Right kidney (tissue), 9 donors: ENCODE results near the gene POLD2.
"Not testable (repeated sequence)": the region's sequence is repeated elsewhere in the genome, so short reads cannot be mapped to it uniquely, and the experiment has no call there.

Experiments used
- DNase-seq: peaks from one replicate; pipeline ENCODE4 v3.0.0-alpha.2; 2016
- long read RNA-seq, 8 donors: transcript quantifications; one replicate each; lab custom pipeline, GENCODE V29; 2026

POLD2 gene
- long read RNA-seq, donor 1, transcript POLD2-218 (11 exons, 1,619 nt), result major isoform, 33 of 87 reads
- long read RNA-seq, donor 1, partial matches to known transcripts, result 44 of 87 reads
- long read RNA-seq, donor 1, other reads (novel, unspliced or antisense), result 0 of 87 reads
- long read RNA-seq, donor 2, transcript POLD2-218 (11 exons, 1,619 nt), result major isoform, 14 of 37 reads
- long read RNA-seq, donor 2, partial matches to known transcripts, result 13 of 37 reads
- long read RNA-seq, donor 2, other reads (novel, unspliced or antisense), result 0 of 37 reads
- long read RNA-seq, donor 3, transcript POLD2-218 (11 exons, 1,619 nt), result major isoform, 11 of 21 reads
- long read RNA-seq, donor 3, partial matches to known transcripts, result 6 of 21 reads
- long read RNA-seq, donor 3, other reads (novel, unspliced or antisense), result 0 of 21 reads
- long read RNA-seq, donor 4, transcript POLD2-218 (11 exons, 1,619 nt), result major isoform, 22 of 57 reads
- long read RNA-seq, donor 4, transcript POLD2-216 (2 exons, 528 nt), result minor isoform, 6 of 57 reads
- long read RNA-seq, donor 4, partial matches to known transcripts, result 23 of 57 reads
- long read RNA-seq, donor 4, other reads (novel, unspliced or antisense), result 0 of 57 reads
- long read RNA-seq, donor 5, transcript POLD2-218 (11 exons, 1,619 nt), result major isoform, 32 of 58 reads
- long read RNA-seq, donor 5, partial matches to known transcripts, result 14 of 58 reads
- long read RNA-seq, donor 5, other reads (novel, unspliced or antisense), result 0 of 58 reads
- long read RNA-seq, donor 6, transcript POLD2-216 (2 exons, 528 nt), result minor isoform, 6 of 59 reads
- long read RNA-seq, donor 6, transcript POLD2-218 (11 exons, 1,619 nt), result major isoform, 14 of 59 reads
- long read RNA-seq, donor 6, partial matches to known transcripts, result 30 of 59 reads
- long read RNA-seq, donor 6, other reads (novel, unspliced or antisense), result 0 of 59 reads
- long read RNA-seq, donor 7, transcript POLD2-218 (11 exons, 1,619 nt), result major isoform, 24 of 135 reads
- long read RNA-seq, donor 7, partial matches to known transcripts, result 101 of 135 reads
- long read RNA-seq, donor 7, other reads (novel, unspliced or antisense), result 0 of 135 reads
- long read RNA-seq, donor 8, transcript POLD2-218 (11 exons, 1,619 nt), result major isoform, 26 of 58 reads
- long read RNA-seq, donor 8, partial matches to known transcripts, result 23 of 58 reads
- long read RNA-seq, donor 8, other reads (novel, unspliced or antisense), result 0 of 58 reads

DNA sequence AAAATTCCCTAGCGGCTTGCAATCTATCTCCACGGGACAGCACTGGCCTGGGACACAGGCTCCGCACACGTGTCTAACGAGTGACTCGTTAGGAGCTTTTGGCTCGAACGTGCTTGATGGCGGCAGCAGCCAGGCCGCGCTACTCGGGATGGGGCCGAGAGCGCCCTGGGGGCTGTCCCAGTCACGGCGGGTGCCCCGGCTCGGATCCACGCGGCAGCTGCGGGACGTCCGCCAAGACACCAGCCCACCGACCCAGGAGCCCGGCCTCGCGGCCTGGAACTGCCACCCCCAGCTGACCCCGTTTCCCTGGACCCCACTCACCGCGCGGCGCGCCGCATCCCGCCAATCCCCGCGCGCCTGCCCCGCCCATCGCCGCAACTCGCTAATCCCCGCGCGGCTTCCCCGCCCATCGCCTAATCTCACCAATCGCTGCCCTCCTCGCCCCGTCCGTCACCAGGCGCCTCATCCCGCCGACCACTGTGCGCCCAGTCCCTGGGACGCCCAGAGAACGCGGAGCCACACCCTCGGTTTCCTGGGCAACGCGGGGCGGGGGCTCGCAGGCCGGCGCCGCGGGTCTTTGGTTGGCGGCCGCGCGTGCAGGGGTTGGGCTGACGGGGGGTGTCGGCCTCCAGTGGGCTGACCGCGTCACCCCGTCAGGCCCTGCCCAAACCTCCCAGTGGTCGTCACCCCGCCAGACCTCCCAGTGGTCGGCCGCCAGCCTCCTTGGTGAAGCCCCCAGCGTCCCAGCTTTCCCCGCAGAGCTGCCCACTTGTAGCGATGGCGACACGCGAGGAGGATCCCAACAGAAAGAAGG lies at the start of gene POLD2:
Gene POLD2, minus strand, starts transcription at position 359 of the 814 bp plus-strand sequence. CDS start 1,495 bp downstream, outside the sequence.
- DNase-seq, result peak; percentile 97

DNA sequence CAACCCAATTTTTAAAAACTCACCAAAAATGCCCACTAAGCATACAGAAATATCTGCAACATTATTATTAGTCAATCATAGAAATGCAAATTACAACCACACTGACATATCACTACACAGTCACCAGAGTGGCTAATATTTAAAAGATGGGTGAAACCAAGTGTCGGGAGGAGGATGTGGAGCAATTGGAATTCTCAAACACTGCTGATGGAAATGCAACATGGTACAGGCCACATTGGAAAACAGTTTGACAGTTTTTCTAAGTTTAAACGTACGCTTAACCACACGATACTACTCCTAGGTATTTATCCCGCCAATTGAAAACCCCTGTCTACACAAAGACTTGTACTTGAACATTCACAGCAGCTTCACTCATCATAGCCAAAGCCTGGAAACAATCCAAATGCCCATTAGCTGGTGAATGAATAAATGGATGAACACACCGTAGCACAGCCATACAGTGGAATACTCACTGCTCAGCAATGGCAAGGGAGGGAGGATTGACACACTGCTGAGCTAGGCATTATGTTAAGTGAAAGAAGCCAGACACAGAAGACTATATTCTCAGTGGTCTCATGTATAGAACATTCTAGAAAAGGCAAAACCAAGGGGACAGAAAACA lies 49.6 kb upstream of the POLD2 start:
- DNase-seq, result no peak

DNA sequence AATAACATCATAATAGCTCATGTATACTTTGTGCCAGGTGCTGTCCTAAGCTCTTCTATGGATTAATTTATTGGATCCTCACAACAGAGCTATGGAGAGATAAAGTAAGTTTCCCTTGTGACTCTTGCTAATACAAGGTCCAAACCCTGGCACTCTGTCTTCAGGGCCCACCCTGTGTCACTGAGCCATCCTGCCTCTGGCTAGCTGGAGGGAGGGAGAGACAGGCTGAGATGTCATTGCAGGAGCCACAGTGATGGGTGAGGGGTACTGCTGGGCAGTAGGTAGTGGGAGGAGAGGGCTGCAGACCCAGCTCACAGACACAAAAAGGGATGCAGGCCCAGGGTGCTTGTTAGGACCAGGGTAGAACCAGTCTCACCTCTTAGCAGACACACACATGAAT lies 49.0 kb upstream of the POLD2 start:
- DNase-seq, result no peak

DNA sequence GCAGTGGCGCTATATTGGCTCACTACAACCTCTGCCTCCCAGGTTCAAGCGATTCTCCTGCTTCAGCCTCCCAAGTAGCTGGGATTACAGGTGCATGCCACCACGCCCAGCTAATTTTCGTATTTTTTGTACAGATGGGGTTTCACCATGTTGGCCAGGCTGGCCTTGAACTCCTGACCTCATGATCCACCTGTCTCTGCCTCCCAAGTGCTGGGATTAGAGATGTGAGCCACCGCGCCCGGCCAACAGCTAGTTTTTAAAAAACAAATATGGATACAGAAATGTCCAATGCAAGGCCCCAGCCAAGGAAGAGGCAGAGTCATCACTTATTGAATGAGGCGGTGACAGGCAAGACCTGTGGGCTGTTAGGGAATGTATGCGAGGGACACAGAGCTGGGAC lies 48.6 kb upstream of the POLD2 start:
- DNase-seq, result not testable (repeated sequence)

DNA sequence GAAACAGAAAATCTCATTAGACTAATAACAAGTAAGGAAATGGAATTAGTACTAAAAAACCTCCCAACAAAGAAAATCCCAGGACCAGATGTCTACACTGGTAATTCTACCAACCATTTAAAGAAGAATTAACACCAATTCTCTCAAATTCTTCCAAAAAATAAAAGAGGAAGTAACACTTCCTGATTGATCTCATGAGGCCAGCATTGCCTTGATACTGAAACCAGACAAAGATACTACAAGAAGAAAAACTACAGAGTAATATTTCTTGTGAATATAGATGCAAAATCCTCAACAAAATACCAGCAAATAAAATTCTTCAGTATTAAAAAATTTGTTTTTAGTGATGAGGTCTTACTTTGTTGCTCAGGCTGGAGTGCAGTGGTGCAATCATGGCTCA lies 44.6 kb upstream of the POLD2 start:
- DNase-seq, result no peak

DNA sequence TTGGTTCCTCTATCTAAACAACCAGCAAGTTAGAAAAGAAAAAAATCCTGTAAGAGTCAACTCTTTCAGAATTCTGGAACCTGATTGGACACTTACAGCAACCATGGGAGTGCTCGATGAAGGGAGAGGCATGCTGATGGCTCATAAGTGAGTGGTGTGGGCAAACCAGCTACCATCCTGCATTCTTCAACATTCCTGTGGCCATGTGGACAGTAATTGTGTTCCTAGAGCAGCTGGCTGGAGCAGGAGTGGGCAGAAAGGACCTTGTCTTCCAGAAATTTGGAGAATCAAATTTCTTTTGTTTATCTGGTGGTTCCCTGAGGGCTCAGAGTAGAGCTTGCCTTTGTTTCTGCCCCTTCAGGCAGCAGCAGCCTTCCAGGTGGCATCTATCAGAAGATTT lies 40.2 kb upstream of the POLD2 start:
- no peak for DNase-seq

DNA sequence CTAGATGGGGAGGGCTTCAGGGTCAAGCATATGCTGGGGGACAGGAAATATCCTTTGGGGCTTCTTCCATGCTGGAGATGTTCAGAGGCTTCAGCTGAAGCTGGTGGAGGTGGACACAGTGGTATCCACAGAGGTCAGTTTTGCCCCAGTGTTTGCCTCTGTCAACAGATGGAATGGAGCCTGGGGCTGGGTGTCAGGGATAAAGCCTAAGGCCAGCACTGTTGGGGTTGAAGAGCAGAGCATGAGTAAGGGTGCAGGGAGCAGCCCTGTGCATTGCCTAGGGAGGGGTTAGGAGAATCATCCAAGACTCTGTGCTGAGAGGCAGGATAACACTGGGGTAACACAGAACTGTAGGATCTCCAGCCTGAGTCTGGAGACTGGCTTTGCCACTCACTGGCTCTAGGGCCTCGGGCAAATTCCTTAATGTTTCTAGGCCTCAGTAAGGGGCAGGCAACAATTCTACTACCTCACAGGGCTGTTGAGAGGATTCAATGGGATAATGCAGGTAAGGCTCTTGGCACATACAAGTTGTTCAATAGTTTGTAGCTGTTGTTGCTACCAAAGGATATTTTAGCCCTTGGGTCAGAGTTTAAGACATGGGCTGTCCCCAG lies 39.5 kb upstream of the POLD2 start:
- no peak for DNase-seq

DNA sequence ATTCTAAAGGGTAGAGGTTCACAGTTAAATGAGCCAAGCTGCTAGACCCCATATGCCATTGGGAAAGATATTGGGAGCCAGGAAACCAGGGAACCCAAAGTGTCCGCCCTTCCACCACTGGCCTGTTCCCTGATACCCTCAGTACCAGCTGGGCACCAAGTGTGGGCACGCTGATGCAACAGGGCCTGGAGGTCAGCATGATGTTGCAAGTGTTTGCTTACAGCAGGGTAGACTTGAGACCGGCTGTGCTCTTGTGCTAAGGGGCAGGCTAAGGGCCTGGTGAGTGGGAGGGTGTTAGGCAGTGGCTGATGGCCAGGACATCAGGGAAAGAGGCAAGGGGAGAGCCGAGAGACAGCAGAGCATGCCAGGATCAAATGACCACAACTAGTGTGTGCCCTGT lies 38.8 kb upstream of the POLD2 start:
- no peak for DNase-seq

DNA sequence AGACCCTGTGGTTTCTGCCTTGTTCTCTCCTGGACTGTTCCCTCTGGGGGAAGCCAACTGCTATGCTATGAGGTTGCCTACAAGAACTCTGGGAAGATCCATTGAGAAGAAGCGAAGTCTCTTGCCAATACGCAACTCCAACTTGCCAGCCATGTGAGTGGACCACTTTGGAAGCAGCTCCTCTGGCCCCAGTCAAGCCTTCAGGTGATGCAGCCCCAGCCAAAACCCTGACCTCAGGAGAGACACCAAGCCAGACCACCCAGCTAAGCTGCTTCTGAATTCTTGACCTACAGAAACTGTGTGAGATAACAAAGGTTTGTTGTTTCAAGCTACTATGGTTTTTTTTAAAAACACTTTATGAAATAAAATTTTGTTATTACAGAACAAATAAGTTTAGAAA lies 38.0 kb upstream of the POLD2 start:
- DNase-seq, result no peak

DNA sequence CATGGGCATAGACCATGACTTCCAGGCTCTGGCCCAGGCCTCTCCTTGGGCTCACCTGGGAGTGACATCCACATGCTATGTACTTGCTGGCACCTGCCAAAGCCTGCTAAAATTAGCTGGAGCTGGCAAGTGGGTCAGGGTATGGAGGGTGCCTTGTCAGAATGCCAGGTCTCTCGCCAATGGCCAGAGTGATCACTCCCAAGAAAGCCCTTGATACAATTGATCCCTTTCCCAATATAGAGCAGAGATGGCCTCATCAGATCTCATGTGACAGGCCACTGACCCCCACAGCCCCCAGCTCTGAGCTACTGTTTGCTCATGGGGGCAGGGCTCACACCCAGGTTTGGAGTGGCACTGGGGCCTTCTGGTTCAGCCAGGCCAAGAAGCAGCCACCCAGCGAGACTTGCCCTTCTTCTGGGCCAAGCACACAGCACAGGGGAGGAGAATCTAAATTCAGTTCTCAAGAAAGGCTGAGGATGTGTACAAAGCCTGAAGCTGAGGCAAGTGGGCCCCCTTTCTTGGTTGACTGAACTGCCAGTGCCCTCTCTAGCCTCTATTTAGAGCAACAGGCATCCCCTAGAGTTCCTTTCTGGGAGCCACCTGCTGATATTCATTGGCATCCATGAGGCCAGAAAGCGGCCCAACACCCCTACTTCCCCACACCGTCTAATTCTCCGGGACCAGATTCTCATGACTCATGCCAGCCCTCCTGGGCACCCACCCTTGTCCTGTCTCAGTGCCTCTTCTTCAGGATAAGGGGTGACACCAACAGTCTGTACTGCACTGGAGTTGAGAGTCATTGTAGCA lies 36.7 kb upstream of the POLD2 start:
- DNase-seq, result no peak

DNA sequence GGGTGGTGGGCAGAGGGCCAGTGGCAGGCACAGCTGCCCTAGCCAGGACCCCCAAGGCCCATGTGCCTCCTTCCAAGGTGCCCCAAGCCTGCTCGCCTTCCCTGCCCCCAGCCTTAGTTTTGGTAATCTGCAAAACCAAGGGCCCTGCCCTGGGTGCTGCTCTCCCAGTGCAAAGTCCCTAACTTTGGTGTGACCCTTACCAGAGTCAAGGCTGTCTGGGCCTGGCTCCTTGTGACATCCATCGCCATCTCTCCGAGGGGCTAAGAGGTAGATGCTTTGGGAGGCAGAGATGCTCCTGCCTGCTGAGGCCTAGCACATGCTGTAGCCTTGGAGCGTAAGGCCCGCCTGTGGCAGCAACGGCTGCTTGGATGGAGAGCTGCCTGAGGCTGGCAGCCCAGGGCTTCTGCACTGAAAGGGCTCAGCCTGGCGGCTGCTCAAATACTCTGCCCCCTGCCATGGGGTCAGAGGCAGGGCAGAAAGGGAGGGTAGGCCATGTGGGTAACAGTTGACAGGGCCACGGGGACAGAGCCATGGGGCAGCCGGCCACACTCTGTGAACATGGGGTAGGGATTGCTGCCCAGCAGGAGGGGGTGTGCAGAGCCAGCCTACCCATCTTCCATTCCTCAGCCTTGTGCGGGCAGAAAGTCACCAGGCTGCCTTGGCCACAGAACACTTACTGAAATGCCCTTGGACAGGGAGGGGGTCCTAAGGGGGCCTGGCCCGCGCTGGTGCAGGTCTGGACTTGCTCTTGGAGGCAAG lies 35.7 kb upstream of the POLD2 start:
- no peak for DNase-seq

DNA sequence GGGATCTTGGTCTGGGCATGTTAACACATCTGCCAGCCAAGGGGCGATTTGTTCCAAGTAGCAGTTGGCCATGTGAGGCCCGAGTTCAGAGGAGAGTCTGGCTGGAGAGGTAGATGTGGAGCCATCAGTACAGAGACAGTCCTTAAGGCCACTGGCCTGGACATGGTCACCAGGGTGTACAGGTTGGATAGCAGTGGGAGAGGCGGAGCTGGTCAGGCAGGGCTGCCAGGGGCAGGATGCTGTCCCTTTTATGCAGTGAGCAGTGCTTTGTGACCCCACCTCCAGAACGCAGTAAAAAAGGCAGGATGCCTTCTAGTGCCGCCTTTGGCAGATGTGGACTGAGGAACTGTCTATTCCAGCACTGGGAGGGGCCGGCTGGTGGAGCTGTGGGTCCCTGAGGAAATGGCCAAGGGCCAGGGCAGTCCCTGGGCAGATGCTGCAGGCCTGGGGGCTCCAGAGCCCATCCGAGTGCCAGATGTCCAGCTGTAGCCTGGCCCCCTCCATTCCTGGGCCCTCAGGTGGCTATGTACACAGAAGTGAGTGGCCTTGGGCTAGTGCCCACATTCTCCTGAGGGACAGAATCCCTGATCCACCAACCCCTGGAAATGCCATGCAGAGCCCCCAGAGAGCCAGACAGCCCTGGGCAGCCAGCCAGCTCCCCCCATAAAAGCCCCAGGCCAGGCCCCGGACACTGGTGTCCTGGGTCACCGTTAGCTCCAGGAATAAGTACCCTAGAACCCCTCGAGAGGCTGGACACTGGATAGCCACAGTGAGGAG lies 34.9 kb upstream of the POLD2 start:
- no peak for DNase-seq

DNA sequence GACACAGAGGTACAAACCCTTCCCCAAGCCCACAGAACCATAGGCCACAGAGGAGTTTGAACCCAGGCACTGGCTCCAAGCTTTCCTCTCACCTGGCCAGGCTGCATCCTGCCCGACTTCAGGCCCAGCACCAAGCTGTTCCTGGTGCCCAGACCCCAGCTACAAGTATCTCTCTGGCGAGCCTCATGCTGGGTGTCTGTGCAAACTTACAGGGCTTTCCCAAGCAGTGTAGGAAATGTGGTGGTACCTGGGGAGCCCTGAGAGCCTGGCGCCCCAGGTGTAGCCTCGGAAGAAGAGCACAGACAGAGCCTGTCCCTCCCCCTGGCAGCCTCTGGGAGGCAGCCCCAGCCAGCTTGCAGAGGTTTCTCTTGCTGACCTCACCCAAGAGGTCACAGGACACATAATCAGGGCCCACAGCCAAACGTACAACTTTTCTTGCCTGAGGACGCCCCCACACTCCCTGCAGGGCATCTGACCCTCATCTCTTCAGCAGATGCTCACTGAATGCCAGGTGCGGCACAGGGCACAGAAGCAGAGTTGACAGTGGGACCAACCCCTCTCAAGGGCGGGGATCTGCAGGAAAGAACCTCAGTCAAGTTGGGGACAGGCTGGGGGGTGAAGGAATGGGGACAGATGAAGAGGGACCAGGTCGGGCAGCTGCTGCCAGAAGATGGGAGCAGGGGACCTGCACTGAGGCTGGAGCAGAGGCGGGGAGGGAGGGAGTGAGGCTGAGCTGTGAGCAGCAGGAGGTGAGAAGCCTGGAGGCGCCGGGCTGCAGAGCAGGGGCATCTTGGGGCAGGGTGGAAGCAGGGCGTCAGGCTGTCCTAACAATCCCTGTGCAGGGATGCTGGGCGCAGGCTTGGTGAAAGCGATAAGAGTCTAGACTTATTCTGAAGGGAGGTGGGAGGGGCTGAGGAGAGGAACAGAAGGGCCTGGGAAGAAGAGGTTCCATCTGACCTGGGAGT lies 34.0 kb upstream of the POLD2 start:
- DNase-seq, result no peak

DNA sequence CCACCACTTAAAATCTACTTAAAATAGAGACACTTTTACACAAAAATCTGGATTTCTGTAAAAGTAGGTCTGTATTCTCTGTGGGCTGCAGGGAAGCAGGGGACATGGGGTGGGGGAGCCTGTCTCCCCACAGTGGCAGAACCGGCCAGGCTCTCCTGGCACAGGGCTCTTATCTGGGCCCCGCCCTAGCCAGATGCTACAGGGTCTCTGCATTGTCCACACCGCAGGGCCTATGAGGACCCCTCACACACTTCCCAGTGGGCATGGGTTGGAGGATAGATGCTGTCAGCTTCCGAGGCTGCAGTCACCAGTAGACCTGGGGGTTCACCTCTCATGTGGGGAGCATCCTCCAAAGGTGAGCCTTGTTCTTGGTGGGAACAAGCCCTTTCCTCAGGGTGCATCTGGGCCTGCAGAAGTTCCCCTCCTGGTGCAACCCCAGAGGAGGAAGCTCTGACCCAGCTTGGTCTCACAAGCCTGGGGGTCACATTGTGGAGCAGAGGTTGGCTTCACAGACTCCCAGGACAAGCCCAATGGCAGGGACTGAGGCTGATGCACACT lies 33.2 kb upstream of the POLD2 start:
- no peak for DNase-seq

DNA sequence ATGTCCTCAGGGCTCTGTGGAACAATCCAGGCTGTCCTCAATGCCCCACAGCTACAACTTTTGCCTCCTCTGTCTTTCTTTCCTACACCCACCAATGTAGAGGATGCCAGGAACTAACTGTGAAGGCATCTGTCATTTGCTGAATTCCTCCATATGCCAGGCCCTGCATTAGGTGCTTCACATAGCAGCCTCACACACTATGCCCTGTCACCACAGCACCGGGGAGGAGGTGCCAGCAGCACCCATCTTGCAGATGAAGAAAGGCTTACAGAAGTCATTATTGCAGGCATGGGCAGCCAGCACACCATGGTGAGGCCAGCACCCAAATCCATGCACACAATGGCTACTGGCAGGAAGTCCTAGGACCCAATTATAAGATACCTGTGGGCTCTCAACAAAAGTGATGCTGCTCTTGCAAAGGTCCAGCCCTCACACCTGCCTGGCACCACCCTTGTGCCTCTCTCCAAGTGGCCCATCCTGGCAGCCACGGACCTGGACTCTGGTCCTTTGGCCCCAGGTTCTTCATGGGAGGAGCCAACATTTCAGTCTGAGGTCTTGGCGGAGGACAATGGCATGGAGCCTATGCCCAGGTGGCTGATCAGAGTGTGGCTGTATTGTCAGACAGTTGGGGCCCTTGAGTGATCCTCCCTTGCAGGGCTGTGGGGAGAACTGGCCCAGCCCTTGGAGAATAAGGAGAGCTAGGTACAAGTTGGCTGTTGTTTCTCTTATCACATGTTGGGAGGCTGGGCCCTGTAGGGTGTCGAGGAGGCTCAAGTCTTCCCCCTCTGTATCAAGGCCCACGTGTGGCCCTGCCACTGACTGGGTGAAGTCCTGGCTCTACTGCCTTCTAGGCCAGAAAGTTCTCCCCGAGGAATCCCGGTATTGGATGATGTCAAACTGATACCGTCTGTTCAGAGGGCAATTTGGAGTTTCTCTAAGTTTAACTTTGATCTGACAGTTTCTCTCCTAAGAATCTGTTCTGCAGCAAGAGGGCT lies 32.1 kb upstream of the POLD2 start:
- no peak for DNase-seq

DNA sequence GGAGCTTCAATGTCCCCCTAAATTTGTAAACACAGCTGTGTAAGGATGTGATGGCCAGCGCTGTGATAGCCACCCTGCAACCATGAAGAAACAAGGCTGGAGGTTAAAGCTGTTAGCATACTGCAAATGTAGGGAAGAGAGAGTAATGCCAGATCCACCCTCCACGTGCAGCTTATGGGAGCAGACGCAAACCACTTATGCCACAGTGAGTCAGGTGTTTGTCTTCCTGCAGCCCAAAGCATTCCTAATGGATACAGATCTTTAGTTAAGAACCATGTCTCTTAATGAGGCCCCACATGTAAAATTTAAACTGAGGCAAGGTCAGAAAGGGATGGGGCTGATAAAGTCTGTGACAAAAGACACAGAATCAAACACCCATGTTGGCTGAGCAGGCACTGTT lies 31.4 kb upstream of the POLD2 start:
- no peak for DNase-seq
